HFF-Myc (cell line): ENCODE data around the gene HIVEP3.

Source experiments
- DNase-seq: peaks from one replicate; pipeline ENCODE4 v3.0.0-alpha.2; 2011; ENCODE audit warnings: low read depth; ENCODE audit errors: extremely low read depth
- H3K4me3 ChIP-seq: replicated peaks from 2 replicates; pipeline ENCODE4 v1.5.1; 2011; ENCODE audit warnings: low read depth, mild to moderate bottlenecking, control low read depth, low read length
- CTCF ChIP-seq: IDR thresholded peaks from 2 replicates; pipeline ENCODE4 v1.5.1; 2012; ENCODE audit warnings: mild to moderate bottlenecking, low read depth, low read length, control low read depth; ENCODE audit errors: missing control alignments

Gene HIVEP3

GRCh38 chr1:41792485-41792770 lies 126.3 kb downstream of the HIVEP3 start:
- no peak for TF ChIP-seq CTCF
- no peak overlapping the region for H3K4me3 ChIP-seq
- DNase-seq, result no peak

GRCh38 chr1:41791667-41792484 lies 126.8 kb downstream of the HIVEP3 start:
- no peak for DNase-seq

GRCh38 chr1:41790351-41790750 lies 128.4 kb downstream of the HIVEP3 start:
- DNase-seq, result no peak
- no peak for TF ChIP-seq CTCF
- H3K4me3 ChIP-seq, result no peak overlapping the region

More at GRCh38 chr1:41791667-41792484, 126.8 kb downstream of the HIVEP3 start:
- no peak for TF ChIP-seq CTCF
- H3K4me3 ChIP-seq, result no peak overlapping the region

- no peak for DNase-seq
- no peak overlapping the region for H3K4me3 ChIP-seq
- no peak for TF ChIP-seq CTCF
Measured at GRCh38 chr1:41789661-41790330, 128.9 kb downstream of the HIVEP3 start.

GRCh38 chr1:41788427-41788826 lies 130.3 kb downstream of the HIVEP3 start:
- no peak for DNase-seq

GRCh38 chr1:41784531-41785274 lies 134.0 kb downstream of the HIVEP3 start:
- DNase-seq, result no peak
- no peak overlapping the region for H3K4me3 ChIP-seq
- no peak for TF ChIP-seq CTCF

More at GRCh38 chr1:41788427-41788826, 130.3 kb downstream of the HIVEP3 start:
- no peak overlapping the region for H3K4me3 ChIP-seq
- no peak for TF ChIP-seq CTCF
